DMS153 treated with DMSO at 0.1 percent for 48 hours (cell line): ENCODE data around the gene HOXA6.

Experiments
- DNase-seq: peaks from one replicate; lab custom pipeline; 2025; ENCODE audit not compliant: unreplicated experiment; lab: John Stamatoyannopoulos, UW

Gene HOXA6

GRCh38 chr7:27111751-27112277, 35.8 kb downstream of the HOXA6 start:
- DNase-seq = no peak

GRCh38 chr7:27111042-27111750, 36.4 kb downstream of the HOXA6 start:
- no peak for DNase-seq

- DNase-seq = no peak
Measured at GRCh38 chr7:27110186-27111031, 37.2 kb downstream of the HOXA6 start.

GRCh38 chr7:27109466-27110185, 37.9 kb downstream of the HOXA6 start:
- no peak for DNase-seq

GRCh38 chr7:27108390-27109127, 39.0 kb downstream of the HOXA6 start:
- no peak for DNase-seq

GRCh38 chr7:27107391-27108381, 39.9 kb downstream of the HOXA6 start:
- DNase-seq = no peak

GRCh38 chr7:27106901-27107240, 40.7 kb downstream of the HOXA6 start:
- DNase-seq = no peak

- DNase-seq = no peak
Measured at GRCh38 chr7:27106181-27106900, 41.2 kb downstream of the HOXA6 start.

- no peak for DNase-seq
Measured at GRCh38 chr7:27105301-27106031, 42.1 kb downstream of the HOXA6 start.

GRCh38 chr7:27104341-27105058, 43.1 kb downstream of the HOXA6 start:
- no peak for DNase-seq

GRCh38 chr7:27103489-27104226, 43.9 kb downstream of the HOXA6 start:
- DNase-seq = no peak

GRCh38 chr7:27102581-27103442, 44.8 kb downstream of the HOXA6 start, which contains the start of gene HOXA2:
Gene HOXA2 (minus strand): TSS chr7:27102683. CDS start chr7:27102500, 183 bp downstream.
- no peak for DNase-seq

GRCh38 chr7:27101957-27102580, 45.5 kb downstream of the HOXA6 start:
- no peak for DNase-seq

- DNase-seq = no peak
Measured at GRCh38 chr7:27101171-27101956, 46.2 kb downstream of the HOXA6 start.

- DNase-seq = no peak
Measured at GRCh38 chr7:27100694-27101170, 46.8 kb downstream of the HOXA6 start.
